ENCODE data around the gene TTBK1.
"Not testable (repeated sequence)": the region's sequence is repeated elsewhere in the genome, so short reads cannot be mapped to it uniquely, and the experiment has no call there.

TTBK1 gene

GRCh38 chr6:43302126-43302525, 58.8 kb downstream of the TTBK1 start:
- no peak for DNase-seq (ENCODE audit: low read depth in 1 of 2, low spot score in 1 of 2)

- not testable (repeated sequence) for DNase-seq (ENCODE audit: low read depth in 1 of 2, low spot score in 1 of 2)
Measured at GRCh38 chr6:43303006-43303405, 59.7 kb downstream of the TTBK1 start.

DNA sequence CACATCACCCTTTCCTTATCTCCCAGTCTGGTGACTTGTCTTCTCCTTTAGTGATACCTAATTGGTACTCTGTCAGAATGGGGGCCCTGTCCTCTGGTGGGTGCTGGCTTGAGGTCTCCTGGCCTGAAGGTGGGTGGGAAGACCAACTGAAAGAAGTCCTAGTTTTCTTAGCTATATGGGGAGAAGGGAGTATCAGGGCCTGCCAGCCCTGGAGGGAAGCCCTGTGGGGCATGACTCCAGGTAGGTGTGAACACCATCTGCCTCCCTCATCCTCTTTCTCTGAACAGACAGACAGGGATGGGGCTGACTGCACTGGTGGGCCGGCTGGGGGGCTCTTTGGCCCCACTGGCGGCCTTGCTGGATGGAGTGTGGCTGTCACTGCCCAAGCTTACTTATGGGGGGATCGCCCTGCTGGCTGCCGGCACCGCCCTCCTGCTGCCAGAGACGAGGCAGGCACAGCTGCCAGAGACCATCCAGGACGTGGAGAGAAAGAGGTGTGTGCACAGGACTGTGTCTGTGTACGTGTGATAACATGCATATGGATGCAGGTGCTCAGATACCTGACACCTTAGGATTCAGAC, 60.6 kb downstream of the TTBK1 start:
- DNase-seq (ENCODE audit: low read depth in 1 of 2, low spot score in 1 of 2): no peak

GRCh38 chr6:43304361-43304760, 61.1 kb downstream of the TTBK1 start:
- no peak for DNase-seq (ENCODE audit: low read depth in 1 of 2, low spot score in 1 of 2)

DNA sequence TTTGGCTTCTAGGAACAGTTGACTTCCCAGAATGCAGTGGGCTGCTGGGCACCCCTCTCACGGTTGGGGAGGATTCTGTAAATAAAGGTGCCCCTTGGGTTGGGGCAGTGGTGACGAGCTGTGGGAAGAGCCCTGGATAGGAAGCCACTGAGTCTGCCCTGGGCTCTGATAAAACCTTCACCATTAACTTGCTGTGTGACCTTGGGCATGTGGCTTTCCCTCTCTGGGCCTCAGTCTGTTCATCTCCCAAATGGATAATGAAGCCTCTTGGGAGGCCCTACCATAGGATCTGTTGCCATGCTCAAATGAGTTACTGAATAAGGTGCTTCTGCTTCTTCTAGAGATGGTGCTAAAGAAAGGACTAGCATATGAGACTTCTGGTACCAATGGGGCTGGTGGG, 61.6 kb downstream of the TTBK1 start:
- no peak for DNase-seq (ENCODE audit: low read depth in 1 of 2, low spot score in 1 of 2)

GRCh38 chr6:43306086-43306485, 62.8 kb downstream of the TTBK1 start:
- DNase-seq (ENCODE audit: low read depth in 1 of 2, low spot score in 1 of 2): no peak

DNA sequence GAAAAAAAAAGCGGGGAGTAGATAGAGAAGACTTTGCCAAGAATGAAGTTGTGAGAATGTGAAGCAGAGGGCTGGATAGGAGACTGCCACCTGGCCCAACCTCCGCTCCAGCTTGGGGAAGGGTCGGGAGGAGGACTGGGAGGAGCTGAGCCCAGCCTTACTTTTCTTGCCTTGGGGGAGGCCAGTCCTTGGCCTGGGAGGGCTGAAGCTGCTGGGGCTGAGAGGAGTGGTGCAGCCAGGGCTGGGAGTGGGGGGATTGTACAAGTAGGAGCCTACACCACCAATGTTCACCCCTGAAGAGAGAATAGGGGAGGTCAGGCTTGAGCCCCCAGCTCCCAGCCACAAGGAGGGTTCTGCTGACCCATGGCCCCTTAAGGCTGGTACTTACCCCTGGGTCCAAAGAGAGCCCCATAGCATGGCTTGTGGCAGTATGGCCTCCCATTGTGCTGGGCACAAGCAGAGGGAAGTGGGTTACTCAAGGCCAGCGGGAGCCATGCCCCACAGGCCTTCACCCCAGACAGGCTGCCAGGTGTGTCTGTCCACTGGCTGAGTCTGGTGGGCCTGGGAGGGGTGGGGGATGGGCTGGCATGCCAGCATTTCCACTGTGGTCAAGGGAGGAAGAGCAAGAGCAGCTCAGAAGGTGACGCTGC, 64.3 kb downstream of the TTBK1 start:
- no peak for DNase-seq (ENCODE audit: low read depth in 1 of 2, low spot score in 1 of 2)

- peak in 1 of 2 donors; percentile 11 for DNase-seq (ENCODE audit: low read depth in 1 of 2, low spot score in 1 of 2)
Measured at GRCh38 chr6:43308101-43308989, 65.1 kb downstream of the TTBK1 start, which contains the start of gene CRIP3. Gene CRIP3, minus strand, starts transcription at chr6:43308826. Its CDS starts 34 bp downstream, at chr6:43308792.

- no peak for DNase-seq (ENCODE audit: low read depth in 1 of 2, low spot score in 1 of 2)
Measured at GRCh38 chr6:43308990-43309477, 65.8 kb downstream of the TTBK1 start.

GRCh38 chr6:43310134-43310533, 66.9 kb downstream of the TTBK1 start:
- no peak for DNase-seq (ENCODE audit: low read depth in 1 of 2, low spot score in 1 of 2)

DNA sequence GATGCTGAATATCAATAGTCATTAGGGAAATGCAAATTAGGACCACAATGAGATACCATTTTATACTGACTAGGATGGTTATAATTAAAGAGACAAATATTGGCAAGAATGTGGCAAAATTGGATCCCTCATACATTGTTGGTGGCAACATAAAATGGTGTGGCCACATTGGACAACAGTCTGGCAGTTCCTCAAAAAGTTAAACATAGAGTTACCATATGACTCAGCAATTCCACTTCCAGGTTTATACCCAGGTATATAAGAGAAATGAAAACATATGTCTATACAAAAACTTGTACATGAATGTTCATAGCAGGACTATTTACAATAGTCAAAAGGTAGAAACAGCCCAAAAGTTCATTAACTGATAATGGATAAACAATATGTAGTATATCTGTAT, 67.3 kb downstream of the TTBK1 start:
- DNase-seq (ENCODE audit: low read depth in 1 of 2, low spot score in 1 of 2): no peak

DNA sequence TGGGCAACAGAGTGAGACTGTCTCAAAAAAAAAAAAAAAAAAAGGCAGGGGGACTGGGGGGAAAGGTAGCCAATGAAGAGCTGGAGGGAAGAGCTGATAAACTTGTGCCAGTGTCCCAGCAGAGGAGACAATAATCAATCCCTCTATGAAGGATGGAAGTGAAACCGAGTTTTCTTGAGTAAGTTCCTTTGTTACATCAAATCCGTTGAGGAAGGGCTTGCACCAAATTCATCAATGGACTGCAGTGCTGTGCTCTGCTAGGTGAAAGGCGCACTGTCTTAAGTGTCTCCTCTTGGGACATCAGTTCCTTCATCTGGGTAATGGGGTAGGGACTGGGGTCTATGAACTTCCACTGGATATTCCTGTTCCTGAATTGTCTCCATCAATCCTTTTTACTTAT, 68.4 kb downstream of the TTBK1 start:
- no peak for DNase-seq (ENCODE audit: low read depth in 1 of 2, low spot score in 1 of 2)

- DNase-seq (ENCODE audit: low read depth in 1 of 2, low spot score in 1 of 2): no peak
Measured at GRCh38 chr6:43313813-43314212, 70.5 kb downstream of the TTBK1 start.

DNA sequence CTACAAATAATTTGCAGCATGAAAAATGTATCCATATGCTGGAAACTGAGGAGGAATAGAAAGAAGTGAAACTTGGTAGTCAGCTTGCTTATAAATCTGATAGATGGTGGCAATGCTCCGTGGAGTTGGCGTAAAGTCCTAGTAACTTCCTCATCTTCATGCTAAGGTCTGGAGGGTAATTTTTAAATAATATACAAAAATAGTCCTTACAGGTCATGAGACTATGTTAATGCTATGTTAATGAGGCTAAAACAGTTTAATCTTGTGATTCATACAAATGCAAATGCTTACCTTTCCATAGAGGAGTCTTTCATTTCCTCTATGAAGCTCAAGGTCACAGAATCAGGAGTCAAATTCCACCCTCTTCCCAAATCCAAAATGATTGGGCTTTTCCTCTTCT, 74.7 kb downstream of the TTBK1 start:
- DNase-seq (ENCODE audit: low read depth in 1 of 2, low spot score in 1 of 2): no peak

DNA sequence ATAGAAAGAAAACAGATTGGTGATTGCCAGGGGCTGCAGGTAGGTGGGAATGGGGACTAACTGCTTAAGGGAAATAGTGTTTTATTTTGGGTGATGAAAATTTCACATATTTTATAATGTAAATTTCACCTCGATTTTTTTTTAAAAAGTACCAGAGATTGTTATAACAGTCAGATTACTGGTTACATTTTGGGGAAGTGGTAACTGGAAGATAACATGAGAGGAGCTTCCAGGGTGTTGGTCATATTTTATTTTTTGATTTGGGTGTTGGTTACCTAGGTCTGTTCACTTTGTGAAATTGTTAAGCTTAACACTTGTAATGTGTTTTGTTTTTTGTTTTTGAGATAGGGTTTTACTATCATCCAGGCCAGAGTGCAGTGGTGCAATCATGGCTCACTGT, 82.6 kb downstream of the TTBK1 start:
- DNase-seq (ENCODE audit: low read depth in 1 of 2, low spot score in 1 of 2): no peak

- DNase-seq (ENCODE audit: low read depth in 1 of 2, low spot score in 1 of 2): no peak
Measured at GRCh38 chr6:43328528-43328927, 85.2 kb downstream of the TTBK1 start.

- no peak for DNase-seq (ENCODE audit: low read depth in 1 of 2, low spot score in 1 of 2)
Measured at GRCh38 chr6:43331470-43331869, 88.2 kb downstream of the TTBK1 start.

DNA sequence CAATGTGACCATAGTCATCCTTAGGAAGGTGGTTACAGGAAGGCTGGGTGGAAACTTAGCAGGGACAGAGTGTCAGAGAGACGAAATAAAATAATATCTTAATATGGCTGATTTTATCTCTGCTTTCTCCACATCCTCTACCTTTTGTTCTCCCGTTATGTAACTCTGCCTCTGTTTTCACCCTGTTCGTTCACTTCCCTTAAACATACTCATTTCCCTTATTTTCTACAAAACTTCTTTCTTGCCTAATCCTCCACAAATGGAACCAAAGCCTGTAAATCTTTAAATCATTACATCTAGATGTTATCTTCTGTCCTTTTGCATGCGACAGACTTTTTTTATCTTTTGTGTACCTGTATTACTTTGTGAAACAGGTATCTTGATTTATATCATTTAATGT, 88.6 kb downstream of the TTBK1 start:
- no peak for DNase-seq (ENCODE audit: low read depth in 1 of 2, low spot score in 1 of 2)

- no peak for DNase-seq (ENCODE audit: low read depth in 1 of 2, low spot score in 1 of 2)
Measured at GRCh38 chr6:43334466-43335095, 91.3 kb downstream of the TTBK1 start.

DNA sequence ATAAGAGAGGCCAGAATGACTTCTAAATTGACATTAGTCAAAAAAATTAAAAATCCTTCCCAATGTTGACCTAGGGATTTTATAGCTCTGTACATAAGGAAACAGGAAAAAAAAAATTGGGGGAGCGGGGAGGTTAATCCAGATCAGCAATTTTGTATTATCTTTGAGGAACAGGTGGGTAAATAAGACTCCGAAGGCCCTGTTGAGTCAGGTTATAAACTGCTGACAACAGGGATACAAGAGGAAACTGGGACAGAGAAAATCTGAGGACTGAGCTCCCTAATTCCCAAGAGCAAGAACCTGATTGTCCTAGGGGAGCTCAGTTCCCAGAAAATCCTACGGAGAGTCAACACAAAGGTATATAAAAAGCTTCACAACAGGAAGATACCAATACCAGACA, 92.2 kb downstream of the TTBK1 start:
- DNase-seq (ENCODE audit: low read depth in 1 of 2, low spot score in 1 of 2): no peak

- no peak for DNase-seq (ENCODE audit: low read depth in 1 of 2, low spot score in 1 of 2)
Measured at GRCh38 chr6:43336382-43336781, 93.1 kb downstream of the TTBK1 start.
